Adrenal gland (tissue), 5 donors: ENCODE results near the gene GPR31.
"Not testable (repeated sequence)": the region's sequence is repeated elsewhere in the genome, so short reads cannot be mapped to it uniquely, and the experiment has no call there.

Source experiments
- CTCF ChIP-seq, 6 experiments: fragments of 450-650 bp in 4 of 6; fragments of 200-600 bp in 2 of 6; sonication (generic) in 1 of 6; IDR thresholded peaks; 1 replicate in 5 of 6; 2 replicates in 1 of 6; pipeline versions ENCODE4 v1.5.1 to v1.8.0; 2016 to 2021; ENCODE audit warnings: antibody characterized with exemption in 6 of 6, mild to moderate bottlenecking in 2 of 6, moderate library complexity in 1 of 6
- POLR2A ChIP-seq, 2 donors: fragments of 450-650 bp; IDR thresholded peaks; one replicate each; pipeline ENCODE4 v1.6.1; 2017; ENCODE audit warnings: antibody characterized with exemption in 2 of 2, mild to moderate bottlenecking in 2 of 2, moderate library complexity in 1 of 2
- donor health status: DM: no; HTN: no; CAD: no.

- not testable (repeated sequence) for TF ChIP-seq POLR2A, CTCF (IDR thresholded peaks at IDR 0.05)
Measured at GRCh38 chr6:167205316-167205715, 47.5 kb upstream of the GPR31 start.
